IMR-90 (cell line): Measurements from ENCODE around the gene CAMTA1. TPM values are rescaled to one million over a fixed set of nuclear protein-coding genes. Genes with fewer than 3 reads are reported as not detected.

Source experiments
- ATAC-seq: fragments of 200-7000 bp; cut with Tn5 transposase; 2 replicates; pipeline ENCODE4 v1.9.1; 2020; ENCODE audit warnings: low read depth, mild to moderate bottlenecking, moderate library complexity
- BruUV-seq: library from RNA; stranded (reverse); fragments of 400-500 nt; replicated peaks from 2 replicates; lab custom pipeline; 2021; lab: Mats Ljungman, UMichigan
- CTCF ChIA-PET: fragments of 300-600 bp; formaldehyde crosslinking; extraction: SDS; loops from one replicate; lab custom pipeline; 2021; ENCODE audit warnings: antibody characterized with exemption; lab: Yijun Ruan, JAX
- POLR2A ChIA-PET: fragments of 300-600 bp; sonication (Branson Sonifier 250); formaldehyde crosslinking; loops from one replicate; lab custom pipeline; 2022; ENCODE audit warnings: antibody characterized with exemption; ENCODE audit not compliant: unreplicated experiment; lab: Charles Lee
- DNase-seq: peaks from one replicate; pipeline ENCODE4 v3.0.0; 2013
- H2AFZ ChIP-seq: replicated peaks from 2 replicates; pipeline ENCODE3; 2013; ENCODE audit warnings: low read length, mild to moderate bottlenecking; ENCODE audit not compliant: poor library complexity
- H2AK5ac ChIP-seq: 2 replicates; pipeline ENCODE4 v1.6.1; 2013; ENCODE audit warnings: low read depth, low read length, inconsistent platforms
- H2AK9ac ChIP-seq: replicated peaks from 2 replicates; pipeline ENCODE3; 2013; ENCODE audit warnings: mild to moderate bottlenecking, low read depth, low read length, moderate library complexity; ENCODE audit not compliant: poor library complexity
- H2BK120ac ChIP-seq: 2 replicates; pipeline ENCODE4 v1.6.1; 2013; ENCODE audit warnings: low read depth, low read length, inconsistent platforms
- H2BK15ac ChIP-seq: 3 replicates; pipeline ENCODE4 v1.6.1; 2013; ENCODE audit warnings: low read depth, low read length, inconsistent platforms
- H2BK20ac ChIP-seq: 2 replicates; pipeline ENCODE4 v1.6.1; 2013; ENCODE audit warnings: low read depth, mild to moderate bottlenecking, inconsistent platforms, low read length, moderate library complexity
- H2BK5ac ChIP-seq: 2 replicates; pipeline ENCODE4 v1.6.1; 2013; ENCODE audit warnings: mild to moderate bottlenecking, low read depth, low read length, inconsistent platforms; ENCODE audit not compliant: poor library complexity, severe bottlenecking
- H3K14ac ChIP-seq: replicated peaks from 2 replicates; pipeline ENCODE4 v1.6.1; 2013; ENCODE audit warnings: low read depth, low read length, inconsistent platforms
- H3K18ac ChIP-seq: 2 replicates; pipeline ENCODE4 v1.6.1; 2013; ENCODE audit warnings: low read depth, low read length, control low read depth
- H3K23ac ChIP-seq: 2 replicates; pipeline ENCODE4 v1.6.1; 2013; ENCODE audit warnings: low read depth, low read length, inconsistent platforms
- H3K27ac ChIP-seq: 2 replicates; pipeline ENCODE4 v1.5.1; 2013; ENCODE audit warnings: mild to moderate bottlenecking, control low read depth, low read length; ENCODE audit not compliant: insufficient read depth
- H3K27me3 ChIP-seq: 2 replicates; pipeline ENCODE4 v1.6.1; 2013; ENCODE audit warnings: low read length; ENCODE audit not compliant: control insufficient read depth, insufficient read depth
- H3K36me3 ChIP-seq: 2 replicates; pipeline ENCODE4 v1.6.1; 2013; ENCODE audit warnings: low read length, mixed read lengths; ENCODE audit not compliant: control insufficient read depth, insufficient read depth
- H3K4ac ChIP-seq: 2 replicates; pipeline ENCODE4 v1.6.1; 2013; ENCODE audit warnings: low read depth, low read length, inconsistent platforms
- H3K4me1 ChIP-seq: 2 replicates; pipeline ENCODE4 v1.6.1; 2013; ENCODE audit warnings: low read length, mixed read lengths; ENCODE audit not compliant: control insufficient read depth, insufficient read depth
- H3K4me2 ChIP-seq: 2 replicates; pipeline ENCODE4 v1.6.1; 2013; ENCODE audit warnings: low read depth, mild to moderate bottlenecking, control low read depth, low read length, moderate library complexity
- H3K4me3 ChIP-seq: 2 replicates; pipeline ENCODE4 v1.5.1; 2013; ENCODE audit warnings: low read depth, mild to moderate bottlenecking, control low read depth, low read length, moderate library complexity; ENCODE audit not compliant: insufficient read depth
- H3K56ac ChIP-seq: 2 replicates; pipeline ENCODE4 v1.6.1; 2013; ENCODE audit warnings: low read length, inconsistent platforms; ENCODE audit not compliant: insufficient read depth; ENCODE audit errors: extremely low read depth
- H3K79me1 ChIP-seq, 2 experiments: 2 replicates each; pipeline ENCODE4 v1.6.1; 2013; ENCODE audit warnings: low read length in 2 of 2, inconsistent platforms in 1 of 2, low read depth in 1 of 2
- H3K9ac ChIP-seq: 2 replicates; pipeline ENCODE4 v1.6.1; 2013; ENCODE audit warnings: low read depth, low read length, control low read depth
- H3K9me1 ChIP-seq: 2 replicates; pipeline ENCODE4 v1.6.1; 2013; ENCODE audit warnings: low read length, inconsistent platforms; ENCODE audit not compliant: insufficient read depth
- H3K9me3 ChIP-seq: 2 replicates; pipeline ENCODE4 v1.6.1; 2013; ENCODE audit warnings: low read length; ENCODE audit not compliant: control insufficient read depth, insufficient read depth
- H4K20me1 ChIP-seq: 2 replicates; pipeline ENCODE4 v1.6.1; 2013; ENCODE audit warnings: low read length, inconsistent platforms; ENCODE audit not compliant: insufficient read depth
- H4K5ac ChIP-seq: 2 replicates; pipeline ENCODE4 v1.6.1; 2013; ENCODE audit warnings: mild to moderate bottlenecking, low read depth, low read length, control low read depth
- H4K8ac ChIP-seq, 2 experiments: 2 replicates each; pipeline ENCODE4 v1.6.1; 2013; ENCODE audit warnings: low read depth in 2 of 2, low read length in 2 of 2, control low read depth in 1 of 2, inconsistent platforms in 1 of 2
- H4K91ac ChIP-seq: 2 replicates; pipeline ENCODE4 v1.6.1; 2013; ENCODE audit warnings: low read depth, low read length, inconsistent platforms; ENCODE audit not compliant: insufficient read depth
- BHLHE40 ChIP-seq: fragments of 150-350 bp; IDR thresholded peaks from 2 replicates; pipeline ENCODE4 v1.6.1; 2016; ENCODE audit warnings: mild to moderate bottlenecking, low read depth, low read length
- CEBPB ChIP-seq: IDR thresholded peaks from 2 replicates; pipeline ENCODE4 v1.6.1; 2012; ENCODE audit warnings: low read depth, low read length, improper control_type of control experiment
- CHD1 ChIP-seq: IDR thresholded peaks from 2 replicates; pipeline ENCODE4 v1.6.1; 2012; ENCODE audit warnings: low read depth, low read length, improper control_type of control experiment
- CTCF ChIP-seq: conservative IDR thresholded peaks from 2 replicates; pipeline ENCODE4 v1.5.1; 2012; ENCODE audit warnings: mild to moderate bottlenecking, low read depth, low read length, improper control_type of control experiment
- FOS ChIP-seq: fragments of 150-350 bp; IDR thresholded peaks from 2 replicates; pipeline ENCODE4 v1.6.1; 2016; ENCODE audit warnings: low read depth, low read length
- MAFK ChIP-seq: IDR thresholded peaks from 2 replicates; pipeline ENCODE4 v1.6.1; 2012; ENCODE audit warnings: low read depth, low read length, improper control_type of control experiment
- MAZ ChIP-seq: IDR thresholded peaks from 2 replicates; pipeline ENCODE4 v1.6.1; 2012; ENCODE audit warnings: low read depth, mild to moderate bottlenecking, low read length, improper control_type of control experiment, moderate library complexity, borderline replicate concordance
- NFE2L2 ChIP-seq: fragments of 150-350 bp; IDR thresholded peaks from 2 replicates; pipeline ENCODE4 v1.6.1; 2016; ENCODE audit warnings: low read depth, mild to moderate bottlenecking, low read length
- POLR2A ChIP-seq: IDR thresholded peaks from 2 replicates; pipeline ENCODE4 v1.6.1; 2012; ENCODE audit warnings: mild to moderate bottlenecking, low read depth, low read length
- RAD21 ChIP-seq: IDR thresholded peaks from 2 replicates; pipeline ENCODE4 v1.6.1; 2012; ENCODE audit warnings: low read length, improper control_type of control experiment
- RCOR1 ChIP-seq: IDR thresholded peaks from 2 replicates; pipeline ENCODE4 v1.6.1; 2012; ENCODE audit warnings: mild to moderate bottlenecking, low read length, improper control_type of control experiment; ENCODE audit not compliant: insufficient replicate concordance
- RFX5 ChIP-seq: IDR thresholded peaks from 2 replicates; pipeline ENCODE4 v1.8.0; 2012; ENCODE audit warnings: low read depth, mild to moderate bottlenecking, low read length, moderate library complexity
- SMC3 ChIP-seq: fragments of 150-350 bp; IDR thresholded peaks from 2 replicates; pipeline ENCODE4 v1.6.1; 2016; ENCODE audit warnings: low read depth, mild to moderate bottlenecking, antibody characterized with exemption, low read length, moderate library complexity
- WGBS, 2 experiments: methylation state at CpG; one replicate each; pipeline versions ENCODE4 v1.1.5 to v1.1.7; 2013; ENCODE audit warnings: missing lambda C conversion rate in 2 of 2; ENCODE audit not compliant: insufficient read length in 1 of 2; ENCODE audit errors: extremely low coverage in 2 of 2; 5-methylcytosine and 5-hydroxymethylcytosine counted together
- dilution Hi-C: fragments of 300-500 bp; cut with HindIII; formaldehyde crosslinking; loops from one replicate; pipeline ENCODE4 v1.14.3; 2018; ENCODE audit warnings: low sequenced_read_pairs; ENCODE audit not compliant: unreplicated experiment
- in situ Hi-C: fragments of 300-500 bp; cut with MboI; formaldehyde crosslinking; loops from 3 replicates; pipeline ENCODE4 v1.14.3; 2019; ENCODE audit warnings: low sequenced_read_pairs, inconsistent platforms, mixed read lengths
- intact Hi-C: fragments of 100-400 bp; cut with micrococcal nuclease; formaldehyde crosslinking; loops from 2 replicates; pipeline ENCODE4 v1.10.0; 2022
- polyA plus RNA-seq, 3 experiments: library from polyadenylated mRNA; depleted of rRNA; stranded (reverse); fragments of >200 nt; gene quantifications; 2 replicates each; pipeline ENCODE4 v1.2.3, GENCODE V29; 2012; ENCODE audit warnings: low replicate concordance in 1 of 3
- total RNA-seq: library from RNA; depleted of rRNA; stranded (reverse); fragments of >200 nt; gene quantifications from 2 replicates; pipeline ENCODE4 v1.2.3, GENCODE V29; 2012
- TF ChIP-seq, protein P1 (sequence below): fragments of 150-350 bp; IDR thresholded peaks from 2 replicates; pipeline ENCODE4 v1.6.1; 2016; ENCODE audit warnings: low read depth, mild to moderate bottlenecking, low read length, moderate library complexity, borderline replicate concordance
- TF ChIP-seq, protein P2 (sequence below): fragments of 150-350 bp; IDR thresholded peaks from 2 replicates; pipeline ENCODE4 v1.6.1; 2017; ENCODE audit warnings: mild to moderate bottlenecking, antibody characterized with exemption, low read length, low read depth

The CAMTA1 gene
- total and polyA plus RNA-seq, 2 of the 4 experiments (the other 2 are of a cell fraction) = 35.5 to 74.3 TPM

DNA sequence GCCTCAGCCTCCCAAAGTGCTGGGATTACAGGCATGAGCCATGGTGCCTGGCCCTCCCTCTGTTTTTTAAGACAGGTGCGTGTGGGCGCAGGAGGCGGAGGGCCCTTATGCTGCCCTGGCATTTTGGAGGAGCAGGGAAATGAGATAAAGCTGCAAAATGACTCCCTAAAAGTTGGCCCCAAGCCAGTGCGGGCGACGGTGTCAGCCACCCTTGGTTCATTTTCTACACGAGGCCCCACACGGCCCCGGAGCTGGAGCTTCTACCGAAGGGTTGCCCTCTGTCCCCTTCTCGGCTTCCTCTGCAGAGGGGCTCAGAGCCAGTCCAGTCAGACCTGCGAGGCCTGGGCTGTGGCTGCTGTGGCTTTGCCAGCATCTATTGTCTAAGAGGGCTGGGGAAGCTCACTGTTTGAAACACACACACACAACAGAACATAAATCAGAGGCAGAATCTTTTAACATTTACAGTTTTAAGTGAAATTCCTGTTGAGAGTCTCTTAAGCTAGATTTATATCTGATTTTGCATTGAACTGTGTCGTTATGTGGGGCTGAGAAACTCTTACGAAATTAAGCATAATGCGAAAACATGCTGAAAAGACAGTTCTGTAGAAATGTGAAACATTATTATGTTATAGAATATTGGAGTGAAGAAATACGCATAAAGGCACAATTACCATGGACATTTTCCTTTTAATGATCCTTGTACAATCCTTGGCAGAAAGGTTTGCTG, 255.9 kb downstream of the CAMTA1 start:
- H2BK120ac ChIP-seq = no peak overlapping the region
- no peak overlapping the region for H3K9ac ChIP-seq
- H3K36me3 ChIP-seq = no peaks in the 10 kb centered on the region
- H3K9me3 ChIP-seq = no peaks in the 10 kb centered on the region
- H4K8ac ChIP-seq = no peak overlapping the region
- no TSS peak for BruUV-seq
- H3K27ac ChIP-seq = no peak overlapping the region
- H2AK5ac ChIP-seq = no peak overlapping the region
- H3K4me2 ChIP-seq = no peak overlapping the region
- DNase-seq (no peak), ATAC-seq (no peak)
- POLR2A ChIA-PET = no interaction called here
- H3K23ac ChIP-seq = no peak overlapping the region
- no peak overlapping the region for H2AK9ac ChIP-seq
- H4K91ac ChIP-seq = no peak overlapping the region
- H3K4me1 ChIP-seq = no peaks in the 10 kb centered on the region
- H4K20me1 ChIP-seq = no peaks in the 10 kb centered on the region
- no peak overlapping the region for H2BK20ac ChIP-seq
- H2BK5ac ChIP-seq = no peak overlapping the region
- H3K27me3 ChIP-seq = peaks cover 13% of the 10 kb centered on the region
- no peak overlapping the region for H3K14ac ChIP-seq
- CTCF ChIA-PET = interaction anchor here (1.7 kb wide), 1 partner anchor 11 kb away, joined by 6 read pairs; no protein-coding TSS in a partner anchor
- no peak overlapping the region for H4K5ac ChIP-seq
- H3K56ac ChIP-seq = no peak overlapping the region
- H3K4ac ChIP-seq = no peak overlapping the region
- in situ Hi-C loops (loop anchor here (5.0 kb wide), 1 partner anchor 606 kb away; no protein-coding TSS in a partner anchor), dilution Hi-C loops (no loop called here), intact Hi-C loops (no loop called here)
- no peak overlapping the region for H2AFZ ChIP-seq
- no peak overlapping the region for H3K4me3 ChIP-seq
- 66% methylated on average over 7 of the region's 16 CpGs; no CpG with 5 or more reads in 1 of the 2 experiments for WGBS, 2 experiments
- H3K9me1 ChIP-seq = no peaks in the 10 kb centered on the region
- no peak overlapping the region for H2BK15ac ChIP-seq
- H3K79me1 ChIP-seq = no peaks in the 10 kb centered on the region
- H3K18ac ChIP-seq = no peak overlapping the region
- TF ChIP-seq NFE2L2 (no peak), RAD21 (no peak), CTCF (no peak), MAFK (no peak), FOS (no peak), MAZ (no peak), SMC3 (no peak), CHD1 (no peak), POLR2A (no peak), BHLHE40 (no peak), RCOR1 (no peak), RFX5 (no peak), CEBPB (no peak)
- TF ChIP-seq, protein P1, sequence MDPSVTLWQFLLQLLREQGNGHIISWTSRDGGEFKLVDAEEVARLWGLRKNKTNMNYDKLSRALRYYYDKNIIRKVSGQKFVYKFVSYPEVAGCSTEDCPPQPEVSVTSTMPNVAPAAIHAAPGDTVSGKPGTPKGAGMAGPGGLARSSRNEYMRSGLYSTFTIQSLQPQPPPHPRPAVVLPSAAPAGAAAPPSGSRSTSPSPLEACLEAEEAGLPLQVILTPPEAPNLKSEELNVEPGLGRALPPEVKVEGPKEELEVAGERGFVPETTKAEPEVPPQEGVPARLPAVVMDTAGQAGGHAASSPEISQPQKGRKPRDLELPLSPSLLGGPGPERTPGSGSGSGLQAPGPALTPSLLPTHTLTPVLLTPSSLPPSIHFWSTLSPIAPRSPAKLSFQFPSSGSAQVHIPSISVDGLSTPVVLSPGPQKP = no peak
- TF ChIP-seq, protein P2, sequence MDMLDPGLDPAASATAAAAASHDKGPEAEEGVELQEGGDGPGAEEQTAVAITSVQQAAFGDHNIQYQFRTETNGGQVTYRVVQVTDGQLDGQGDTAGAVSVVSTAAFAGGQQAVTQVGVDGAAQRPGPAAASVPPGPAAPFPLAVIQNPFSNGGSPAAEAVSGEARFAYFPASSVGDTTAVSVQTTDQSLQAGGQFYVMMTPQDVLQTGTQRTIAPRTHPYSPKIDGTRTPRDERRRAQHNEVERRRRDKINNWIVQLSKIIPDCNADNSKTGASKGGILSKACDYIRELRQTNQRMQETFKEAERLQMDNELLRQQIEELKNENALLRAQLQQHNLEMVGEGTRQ = no peak
